NCI-H2171 treated with DMSO at 0.1 percent for 48 hours (cell line): Measurements from ENCODE around the gene TSHZ3.

Experiments used
- DNase-seq: peaks from one replicate; lab custom pipeline; 2025; lab: John Stamatoyannopoulos, UW

Gene TSHZ3

DNA sequence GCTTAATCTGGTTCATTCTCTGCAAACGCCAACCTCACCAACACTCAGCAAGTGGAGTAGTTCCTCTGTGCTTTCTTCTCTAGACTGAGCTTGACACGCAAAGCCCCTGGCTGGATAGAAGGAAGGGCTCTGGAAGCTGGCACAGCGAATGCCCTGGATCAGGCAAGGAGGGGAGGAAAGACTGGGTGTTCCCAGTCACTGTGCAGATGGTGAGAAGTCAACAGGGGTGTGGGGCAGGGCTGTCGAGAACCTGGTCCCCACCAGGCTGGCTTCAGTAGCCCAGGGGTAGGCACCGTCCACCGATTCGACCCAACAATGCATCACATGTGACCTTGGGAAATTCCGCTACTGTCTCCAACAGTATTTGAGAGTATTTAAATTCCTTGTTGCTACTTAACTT, 65.5 kb downstream of the TSHZ3 start:
- no peak for DNase-seq

DNA sequence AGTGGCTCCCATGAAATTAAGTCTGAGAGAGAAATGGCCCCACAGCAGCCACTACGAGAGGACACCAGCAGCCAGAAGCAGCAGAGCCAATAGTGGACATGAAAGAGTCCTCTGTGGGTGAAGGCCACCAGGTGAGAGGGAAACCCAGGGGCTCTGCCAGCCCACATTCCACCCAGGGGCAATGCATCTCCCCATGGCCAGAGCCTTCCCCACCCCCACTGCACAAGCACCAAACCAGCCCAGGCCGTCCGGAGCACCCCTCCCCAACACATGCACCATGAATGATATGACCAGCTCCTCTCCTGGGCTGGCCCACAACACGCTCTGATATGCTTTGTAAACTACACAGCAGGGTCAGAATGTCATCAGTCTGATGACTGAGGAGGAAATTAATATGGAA, 66.9 kb downstream of the TSHZ3 start:
- DNase-seq: no peak

DNA sequence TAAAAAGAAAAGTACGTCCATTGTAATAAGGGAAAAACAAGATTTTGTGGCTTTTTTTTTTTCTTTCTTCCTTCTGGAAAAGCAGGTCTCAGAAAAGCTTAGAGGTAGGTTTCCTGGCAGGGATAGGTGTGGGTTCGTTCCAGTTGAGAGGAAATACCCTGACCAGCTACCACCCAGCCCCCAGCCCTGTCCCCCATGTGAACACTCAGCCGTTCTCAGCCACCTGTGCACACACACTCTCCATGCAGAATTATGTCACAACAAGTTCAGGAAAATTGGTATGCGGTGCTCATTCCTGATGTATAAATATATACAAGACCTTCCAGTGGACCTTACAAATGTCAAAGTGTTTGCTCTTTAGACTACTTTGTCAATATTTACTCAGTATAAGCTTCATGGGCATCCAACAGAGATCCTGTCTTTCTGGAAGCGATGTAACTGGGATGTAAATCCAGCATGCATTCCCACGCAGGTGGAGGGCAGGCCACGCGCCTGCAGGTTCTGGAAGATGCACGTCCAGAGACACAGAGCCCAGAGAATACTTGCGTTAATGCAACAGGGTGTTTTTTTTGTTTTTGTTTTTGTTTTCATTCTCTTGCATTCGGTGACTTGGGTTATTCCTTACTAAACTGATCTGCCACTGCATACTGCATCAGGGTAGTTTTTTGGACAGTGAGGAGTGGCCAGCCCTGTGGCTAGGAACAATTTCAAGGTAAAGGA, 68.8 kb downstream of the TSHZ3 start:
- no peak for DNase-seq

DNA sequence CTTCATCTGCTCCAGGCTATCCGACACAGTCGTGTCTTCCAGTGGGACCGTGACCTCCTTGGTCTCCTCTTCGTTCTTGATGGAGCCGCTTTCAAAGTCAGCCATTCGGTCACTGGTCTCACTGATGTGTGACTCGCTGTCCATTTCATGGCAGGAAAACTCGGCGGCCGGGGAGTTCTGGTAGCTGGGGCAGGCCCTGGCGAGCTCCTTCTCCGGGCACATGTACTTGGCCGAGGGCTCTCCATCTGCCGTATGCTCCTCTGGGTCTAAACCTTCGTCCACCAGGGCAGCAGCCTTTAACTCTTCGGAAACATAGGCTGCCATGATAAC, 69.8 kb downstream of the TSHZ3 start:
- no peak for DNase-seq

DNA sequence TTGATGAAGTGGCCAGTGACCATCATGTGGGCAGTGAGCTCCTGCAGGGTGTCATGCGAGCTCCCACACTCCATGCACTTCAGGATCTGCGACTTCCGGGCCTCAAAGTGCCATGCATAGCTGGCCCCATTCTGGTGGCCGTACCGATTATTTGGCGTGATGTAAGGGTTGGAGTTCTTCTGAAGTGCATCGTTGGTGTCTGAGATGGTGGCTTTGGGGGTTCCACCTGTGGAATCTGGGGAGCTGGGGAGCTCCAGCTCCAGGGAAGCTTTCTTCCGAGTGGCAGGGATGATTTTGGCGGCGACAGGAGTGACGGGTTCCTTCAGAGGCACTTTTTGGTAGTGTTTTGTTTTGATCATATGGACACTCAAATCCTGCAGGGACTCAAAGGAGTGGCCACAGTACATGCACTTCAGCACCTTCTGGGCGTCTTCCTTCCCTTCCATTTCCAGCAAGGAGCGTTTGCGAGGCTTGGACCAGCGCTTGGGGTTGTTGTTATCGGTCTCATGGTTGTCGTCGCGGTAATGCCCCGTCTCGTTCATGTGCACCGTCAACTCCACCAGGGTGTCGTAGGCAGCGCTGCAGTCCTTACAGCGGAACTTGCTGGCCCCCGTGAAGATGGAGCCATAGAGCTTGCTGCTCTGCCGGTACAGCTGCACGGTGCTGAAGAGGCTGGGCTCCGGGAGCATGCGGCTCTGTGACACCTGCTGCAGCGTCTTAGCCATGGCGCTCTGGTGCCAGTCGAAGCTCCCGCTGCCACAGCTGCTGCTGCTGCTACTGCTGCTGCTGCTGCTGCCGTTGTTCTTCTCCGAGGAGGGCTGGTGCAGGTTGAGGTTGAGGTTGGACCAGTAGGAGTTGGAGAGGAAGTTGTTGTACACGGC, 70.4 kb downstream of the TSHZ3 start:
- DNase-seq: no peak

DNA sequence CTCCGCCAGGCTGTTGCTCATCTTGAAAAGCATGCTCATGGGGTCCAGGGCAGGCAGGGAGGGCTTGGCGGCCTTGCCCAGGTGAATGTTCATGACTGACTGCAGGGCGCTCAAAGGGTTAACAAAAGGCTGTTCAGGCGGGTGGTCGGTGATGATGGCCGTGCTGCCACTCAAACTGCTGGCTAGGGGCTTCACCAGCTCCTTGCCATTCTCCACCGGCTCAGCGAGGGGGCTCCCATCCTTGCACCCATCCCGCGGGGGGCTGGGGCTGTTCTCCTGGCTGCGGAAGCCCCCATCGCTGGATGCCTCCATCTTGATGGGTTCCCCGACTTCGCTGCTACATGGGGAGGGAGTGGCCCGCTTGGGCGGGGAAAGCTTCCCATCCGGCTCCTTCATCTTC, 71.7 kb downstream of the TSHZ3 start:
- no peak for DNase-seq

DNA sequence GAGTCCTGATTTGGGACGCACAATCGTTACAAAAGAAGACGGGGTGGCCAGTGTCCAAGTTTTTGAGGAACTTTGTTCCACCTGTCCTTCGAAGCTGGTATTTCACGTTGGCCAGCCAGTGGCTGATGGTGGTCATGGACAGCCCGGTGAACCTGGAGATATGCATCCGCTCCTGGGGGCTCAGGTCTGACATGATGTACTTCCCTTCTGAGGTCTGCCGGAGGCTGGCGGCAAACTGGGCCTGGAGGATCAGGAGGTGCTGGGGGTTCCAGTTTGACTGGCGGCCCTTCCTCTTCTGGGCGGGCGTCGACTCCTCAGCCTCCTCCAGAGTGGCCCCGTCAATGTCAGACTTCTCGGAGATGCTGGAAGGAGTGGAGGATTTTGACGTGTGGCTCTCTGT, 72.4 kb downstream of the TSHZ3 start:
- no peak for DNase-seq

DNA sequence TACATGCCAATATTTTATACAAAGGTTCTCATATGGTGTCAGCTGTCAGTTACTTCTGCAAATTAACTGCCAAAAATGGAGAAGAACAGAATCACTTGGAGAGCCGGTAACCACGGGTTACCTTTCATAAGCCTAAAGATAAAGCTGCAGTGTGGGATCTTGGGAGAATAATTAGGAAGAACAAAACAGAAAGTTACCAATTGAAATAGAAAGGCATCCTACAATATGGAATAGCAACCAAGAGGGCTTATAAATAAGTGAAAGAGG, 74.2 kb downstream of the TSHZ3 start:
- DNase-seq: no peak

DNA sequence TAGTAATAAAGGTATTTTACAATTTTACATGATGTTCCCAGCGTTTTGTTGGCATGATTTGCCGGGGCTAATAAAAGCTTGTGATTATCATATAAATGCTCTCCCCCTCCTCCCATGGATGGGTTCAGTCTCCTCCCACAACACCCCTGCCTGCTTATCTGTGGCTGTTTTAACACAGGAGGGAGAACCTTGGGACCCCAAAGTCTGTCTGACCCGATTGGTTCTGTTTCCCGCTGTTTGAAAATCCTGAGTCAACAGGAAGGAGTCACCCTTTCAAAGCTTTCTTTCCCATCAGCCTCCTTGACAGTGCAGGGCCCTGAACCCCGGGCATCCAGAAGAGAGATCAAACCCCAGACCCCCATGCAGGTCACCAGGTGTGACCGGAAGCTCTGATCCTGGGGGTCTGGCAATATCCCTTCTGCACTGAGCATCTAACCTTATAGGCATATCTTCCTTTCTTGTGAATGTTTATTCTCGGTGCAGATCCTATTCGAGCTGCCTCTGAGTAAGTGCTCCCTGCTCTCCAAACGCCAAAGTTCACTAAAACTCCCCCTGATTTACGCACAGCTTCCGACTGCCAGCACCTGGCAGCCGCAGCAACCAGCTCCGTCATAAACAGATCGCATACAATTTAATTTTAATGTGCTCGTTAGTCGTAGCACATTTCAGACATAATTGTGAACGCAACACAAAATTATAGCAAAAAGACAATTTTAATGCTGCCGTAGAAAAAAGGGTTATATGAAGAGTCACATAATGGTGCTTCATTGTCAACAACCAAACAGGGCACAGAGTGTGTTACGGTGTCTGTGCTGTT, 74.8 kb downstream of the TSHZ3 start:
- DNase-seq: no peak

DNA sequence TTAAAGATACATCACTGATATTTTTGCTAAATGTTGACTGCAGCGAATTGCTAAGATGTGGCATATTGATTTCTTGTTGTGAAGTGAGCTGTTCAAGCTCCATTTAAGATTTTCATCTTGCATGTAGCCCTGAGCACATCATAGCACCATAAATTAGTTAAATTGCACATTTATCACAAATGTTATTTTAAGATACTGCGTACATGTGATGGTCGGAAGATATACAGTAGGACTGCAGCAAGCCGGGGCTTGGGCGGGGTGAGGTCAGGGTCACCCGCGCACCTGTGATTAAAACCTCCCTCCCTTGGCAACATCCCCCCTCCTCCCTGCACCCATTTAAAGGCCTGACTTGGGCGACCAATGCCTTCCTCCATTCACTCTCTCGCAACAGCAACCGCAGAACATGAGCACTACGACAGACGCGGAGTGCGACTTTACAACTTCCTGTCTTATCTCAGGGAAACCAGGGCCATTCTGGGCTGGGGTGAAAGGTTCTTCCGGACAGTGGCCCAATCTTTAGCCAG, 76.6 kb downstream of the TSHZ3 start:
- DNase-seq: no peak

DNA sequence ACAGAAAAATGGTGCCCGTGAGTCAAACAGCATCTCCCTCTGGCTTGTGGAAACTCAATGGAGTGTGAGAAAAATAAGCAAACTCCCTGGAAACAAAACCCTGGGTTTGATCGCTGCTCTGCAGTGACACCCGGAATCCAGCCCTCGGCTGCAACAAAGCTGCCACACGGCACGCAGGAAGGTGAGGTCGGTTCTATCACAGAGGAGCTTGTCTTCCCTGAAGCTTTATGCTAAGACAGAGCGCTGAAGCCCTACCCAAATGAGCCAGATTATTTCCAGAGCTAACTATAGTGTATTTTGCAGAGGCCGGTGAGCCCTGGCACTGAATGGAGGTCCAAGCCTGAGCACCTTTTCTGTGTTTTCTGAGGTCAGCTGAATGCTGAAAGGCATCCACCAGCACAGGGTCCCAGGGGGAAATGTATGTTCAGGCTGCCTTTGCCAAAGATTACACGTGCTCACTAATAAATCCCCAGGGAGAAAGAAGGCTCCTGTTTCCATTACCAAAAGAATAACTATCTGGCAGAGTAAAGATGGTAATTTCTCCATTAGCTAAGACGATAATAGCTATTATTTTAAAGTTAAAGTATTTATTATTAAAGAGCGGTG, 77.8 kb downstream of the TSHZ3 start:
- DNase-seq: peak; percentile 40

DNA sequence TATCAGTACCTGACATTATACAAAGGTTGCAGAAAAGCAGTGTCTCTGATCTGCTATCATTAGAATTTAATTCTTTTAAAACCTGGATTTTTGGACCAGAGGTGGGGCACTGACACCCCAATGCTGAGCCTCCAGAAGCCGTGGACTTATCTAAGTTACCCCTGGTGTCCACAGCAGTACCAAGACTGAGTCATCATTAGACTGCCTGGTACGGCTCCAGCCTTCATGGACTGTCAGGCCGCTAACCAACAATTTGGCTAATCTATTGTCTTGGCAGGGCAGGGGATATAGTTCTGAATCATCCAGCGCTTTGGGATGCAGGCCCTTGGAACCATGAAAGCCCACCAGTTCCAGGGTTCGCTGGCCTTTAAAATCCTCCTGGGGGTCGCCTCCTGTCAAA, 78.3 kb downstream of the TSHZ3 start:
- no peak for DNase-seq

DNA sequence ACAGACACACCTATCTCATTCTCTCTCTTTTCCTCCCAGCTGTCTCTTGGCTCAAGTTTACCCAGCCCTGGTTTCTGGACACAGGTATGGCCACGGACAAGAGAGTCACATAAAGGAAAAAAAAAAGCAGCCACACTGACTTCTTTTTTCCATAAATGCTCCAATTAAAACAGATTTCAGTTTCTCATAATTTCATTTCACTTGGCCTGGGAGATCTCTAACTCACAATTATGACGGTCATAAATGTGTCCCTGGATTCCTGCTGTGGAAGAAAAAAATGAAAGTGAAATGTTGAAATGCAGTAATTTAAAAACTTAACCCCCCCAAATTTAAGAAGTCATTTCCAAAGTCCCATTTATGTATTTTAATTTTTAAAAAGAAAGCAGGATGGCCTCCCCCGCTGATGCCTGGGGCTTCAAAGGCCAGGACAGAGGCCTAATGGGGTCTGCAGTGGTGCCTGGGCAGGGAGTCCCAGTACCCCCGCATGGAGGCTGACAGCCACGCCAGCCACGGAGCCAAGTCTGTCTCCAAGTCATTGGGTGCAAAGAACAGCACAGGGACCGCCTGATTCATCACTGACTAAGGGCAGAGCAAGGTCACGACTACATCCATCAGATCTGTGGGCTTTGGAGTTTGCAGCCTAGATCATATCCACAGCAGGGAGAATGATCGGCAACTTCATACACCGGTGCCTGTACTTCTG, 79.7 kb downstream of the TSHZ3 start:
- DNase-seq: no peak

DNA sequence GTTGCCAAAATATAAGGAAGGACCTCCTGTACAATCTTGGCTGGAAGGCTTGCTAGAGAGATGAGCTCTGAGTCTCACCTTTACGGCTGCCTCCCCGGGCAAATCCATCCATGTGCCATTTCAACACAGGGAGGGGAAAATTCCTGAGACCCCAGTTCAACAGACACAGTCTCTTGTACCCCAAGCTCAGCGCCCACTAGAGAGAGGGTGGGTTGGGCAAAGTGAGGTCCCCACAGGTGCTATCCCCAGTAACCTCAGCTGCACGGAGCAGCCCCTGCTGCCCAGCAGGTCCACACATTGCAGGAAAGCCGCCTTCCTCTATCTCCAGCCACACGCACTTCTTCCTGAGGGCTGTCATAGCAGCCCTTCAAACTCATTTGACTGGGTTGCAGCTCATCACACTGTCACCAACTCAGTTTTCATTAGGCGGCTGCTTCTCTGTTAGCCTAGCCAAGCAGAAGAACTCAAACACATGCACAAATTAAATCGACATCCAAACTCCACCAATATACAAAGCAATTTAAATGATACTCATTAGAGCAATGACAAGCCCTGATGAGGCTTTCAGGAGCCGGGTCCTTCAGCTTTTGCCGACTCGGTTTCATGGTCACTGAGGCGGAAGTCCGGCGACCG, 80.4 kb downstream of the TSHZ3 start:
- no peak for DNase-seq

DNA sequence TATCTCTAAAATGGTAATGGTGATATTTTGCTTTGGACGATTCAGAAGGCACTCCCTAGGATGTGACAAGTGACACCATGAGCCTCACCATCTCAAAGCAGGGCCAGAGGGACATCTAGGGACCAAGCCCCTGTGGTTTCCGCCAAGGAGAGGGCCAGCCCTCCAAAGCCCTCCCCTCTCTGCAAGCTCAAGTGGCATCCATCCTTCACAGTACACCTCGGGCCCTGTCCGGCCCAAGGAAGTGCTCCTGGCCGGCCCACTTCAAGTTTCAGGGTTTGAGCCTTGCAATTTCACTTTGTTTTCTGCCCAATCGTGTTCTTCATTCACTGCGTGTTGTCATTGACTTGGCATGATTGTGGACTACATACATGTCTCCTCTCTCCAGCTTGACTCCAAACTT, 82.5 kb downstream of the TSHZ3 start:
- DNase-seq: no peak

DNA sequence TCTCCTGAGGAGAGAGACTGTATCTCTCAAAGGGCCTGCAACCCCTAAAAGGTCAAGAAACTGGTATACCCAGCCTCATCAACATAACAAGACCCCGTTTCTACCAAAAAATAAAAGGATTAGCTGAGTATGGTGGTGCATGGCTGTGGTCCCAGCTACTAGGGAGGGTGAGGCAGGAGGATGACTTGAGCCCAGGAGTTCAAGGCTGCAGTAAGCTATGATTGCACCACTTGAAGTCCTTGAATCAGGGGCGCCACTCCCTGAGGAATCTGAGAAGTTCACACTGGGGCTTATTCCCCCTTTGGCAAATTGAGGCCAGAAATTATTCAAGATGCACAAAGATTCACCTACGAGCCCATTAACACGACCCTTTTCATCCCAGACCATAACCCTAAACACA, 83.0 kb downstream of the TSHZ3 start:
- no peak for DNase-seq

DNA sequence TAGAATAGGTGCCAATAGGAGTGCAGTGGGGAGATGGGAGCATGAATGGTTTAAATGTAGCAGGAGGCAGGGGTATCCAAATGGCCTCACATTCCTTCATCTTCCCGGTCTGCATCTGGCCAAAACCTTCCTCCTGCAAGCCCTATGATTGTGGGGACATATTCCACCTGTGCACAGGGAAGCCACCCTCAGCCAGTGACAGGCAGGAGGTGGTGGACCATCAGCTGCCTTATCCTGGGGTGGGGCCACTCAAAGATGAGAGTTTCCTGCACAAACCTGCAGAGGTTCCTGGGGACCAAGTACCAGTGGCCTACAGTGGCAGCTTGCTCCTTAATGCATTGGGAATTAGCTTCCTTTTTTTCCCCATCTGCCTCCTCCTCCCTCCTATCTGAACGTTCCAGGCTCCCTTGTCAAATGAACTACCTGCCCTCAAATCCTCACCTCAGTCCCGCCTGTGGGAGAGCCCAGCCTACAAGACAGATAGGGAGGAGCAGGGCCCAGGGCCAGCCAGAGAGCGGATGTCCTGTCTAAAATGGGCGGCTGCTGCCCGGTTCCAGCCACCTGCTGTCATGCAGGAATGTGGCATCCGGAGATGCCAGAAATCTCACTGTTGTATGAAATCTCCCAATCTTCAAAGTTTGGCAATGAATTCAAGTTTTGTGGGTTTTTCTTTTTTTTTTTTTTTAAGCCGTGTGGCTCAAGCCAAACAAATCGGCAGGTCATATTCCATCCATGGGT, 85.0 kb downstream of the TSHZ3 start:
- DNase-seq: no peak

DNA sequence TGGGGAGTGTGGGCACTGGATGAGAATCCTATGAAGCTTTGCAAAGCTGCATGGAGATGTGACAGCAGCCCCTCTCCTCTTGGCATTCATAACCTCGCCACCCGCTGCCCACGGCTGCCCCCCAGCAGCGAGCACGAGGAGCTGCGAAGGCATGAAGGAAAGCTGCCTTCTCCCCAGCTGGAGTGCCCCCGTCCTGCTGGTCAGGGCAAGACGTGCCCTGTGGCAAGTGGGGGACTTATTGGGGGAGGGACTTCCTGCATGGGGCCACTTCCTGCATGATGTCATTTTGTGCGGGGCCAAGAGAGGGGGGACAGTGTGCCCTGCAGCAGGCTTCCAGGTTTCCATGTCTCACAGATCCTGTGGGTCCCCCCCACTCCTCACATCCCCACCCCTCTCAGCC, 85.9 kb downstream of the TSHZ3 start:
- DNase-seq: no peak

DNA sequence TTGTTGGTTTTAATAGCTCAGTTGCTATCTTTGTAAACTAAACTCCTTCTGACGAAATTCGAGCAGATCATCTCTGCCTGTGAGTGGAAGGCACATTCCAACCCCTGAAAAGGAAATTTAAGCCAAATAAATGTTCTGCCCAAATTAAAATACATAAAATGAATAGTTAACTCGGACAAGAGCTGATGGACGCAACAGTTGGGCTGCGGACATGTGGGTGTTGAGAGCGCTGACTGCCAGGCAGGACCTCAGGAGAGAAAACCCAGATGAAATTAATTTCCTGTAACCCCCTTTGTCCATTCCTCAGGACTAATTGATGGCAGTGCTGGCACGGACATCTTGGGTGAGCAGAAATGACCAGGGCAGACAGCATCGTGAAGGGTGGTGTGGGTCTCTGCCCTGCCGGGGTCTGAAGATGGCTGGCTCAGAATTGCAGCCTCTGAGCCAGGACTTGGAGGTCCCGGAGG, 86.5 kb downstream of the TSHZ3 start:
- no peak for DNase-seq

DNA sequence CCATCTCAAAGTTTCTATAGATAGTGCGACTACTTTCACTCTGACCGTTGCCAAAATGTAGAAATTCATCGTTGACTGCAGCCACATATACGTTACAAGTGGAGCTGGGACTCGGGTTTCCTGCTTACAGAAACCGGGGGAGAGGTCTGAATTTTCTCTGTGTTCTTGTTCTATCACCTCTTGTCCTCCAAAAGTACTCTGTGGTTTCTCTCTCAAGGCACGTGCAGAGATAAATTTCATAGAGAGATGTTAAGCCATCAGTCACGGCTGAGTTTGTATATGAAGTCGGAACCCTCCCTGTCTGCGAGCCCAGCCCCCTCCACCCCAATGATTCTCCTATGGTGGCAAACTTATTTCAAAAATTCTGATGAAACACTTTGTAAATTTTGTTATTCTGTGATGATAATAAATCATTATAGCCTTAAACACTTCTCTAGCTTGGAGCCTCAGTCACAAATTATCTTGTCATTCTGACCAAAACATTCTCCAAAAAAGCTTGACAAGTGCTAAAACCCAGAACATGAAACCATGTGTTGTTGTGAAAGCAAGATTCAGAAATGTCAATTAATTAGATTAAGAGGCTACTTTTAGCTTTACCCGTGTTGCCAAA, 87.5 kb downstream of the TSHZ3 start:
- DNase-seq: no peak
